DOHH2 (cell line): Measurements from ENCODE around the gene WBP1.

Experiments used
- H3F3A ChIP-seq: fragments of 200-600 bp; sonication (generic), shearing (Covaris generic); 2 replicates; pipeline ENCODE4 v1.6.0; 2016; ENCODE audit warnings: antibody characterized with exemption, mild to moderate bottlenecking; ENCODE audit not compliant: control insufficient read depth, insufficient read depth
- H3K27ac ChIP-seq: fragments of 200-600 bp; sonication (generic); 2 replicates; pipeline ENCODE4 v1.5.1; 2014; ENCODE audit warnings: low read depth, mild to moderate bottlenecking, low read length, moderate library complexity
- H3K27me3 ChIP-seq: fragments of 200-600 bp; sonication (generic); 2 replicates; pipeline ENCODE4 v1.6.1; 2014; ENCODE audit warnings: mild to moderate bottlenecking, low read length, mixed read lengths; ENCODE audit not compliant: control insufficient read depth
- H3K36me3 ChIP-seq: fragments of 200-600 bp; sonication (generic); 2 replicates; pipeline ENCODE4 v1.6.1; 2014; ENCODE audit warnings: mild to moderate bottlenecking, low read length, moderate library complexity, mixed read lengths; ENCODE audit not compliant: control insufficient read depth
- H3K4me1 ChIP-seq: fragments of 200-600 bp; sonication (generic); 2 replicates; pipeline ENCODE4 v1.6.1; 2014; ENCODE audit warnings: mild to moderate bottlenecking, low read length, mixed read lengths; ENCODE audit not compliant: control insufficient read depth
- H3K4me2 ChIP-seq: fragments of 200-600 bp; sonication (generic); 2 replicates; pipeline ENCODE4 v1.6.0; 2014; ENCODE audit warnings: mild to moderate bottlenecking, low read length, moderate library complexity
- H3K4me3 ChIP-seq: fragments of 200-600 bp; sonication (generic); 2 replicates; pipeline ENCODE4 v1.5.1; 2014; ENCODE audit warnings: mild to moderate bottlenecking, low read length, mixed read lengths
- H3K79me2 ChIP-seq: fragments of 200-600 bp; sonication (generic); 2 replicates; pipeline ENCODE4 v1.6.1; 2014; ENCODE audit warnings: mild to moderate bottlenecking, low read length, mixed read lengths; ENCODE audit not compliant: control insufficient read depth
- H3K9me2 ChIP-seq: fragments of 200-600 bp; sonication (generic); replicated peaks from 2 replicates; pipeline ENCODE4 v1.6.1; 2014; ENCODE audit warnings: mild to moderate bottlenecking, low read length, mixed read lengths; ENCODE audit not compliant: control insufficient read depth
- H3K9me3 ChIP-seq: fragments of 200-600 bp; sonication (generic); 2 replicates; pipeline ENCODE4 v1.6.1; 2014; ENCODE audit warnings: antibody characterized with exemption, low read length, mixed read lengths; ENCODE audit not compliant: control insufficient read depth, insufficient read depth
- H4K20me1 ChIP-seq: fragments of 200-600 bp; sonication (generic); 2 replicates; pipeline ENCODE4 v1.6.0; 2014; ENCODE audit warnings: low read depth, mild to moderate bottlenecking, antibody characterized with exemption, low read length, moderate library complexity; ENCODE audit not compliant: control insufficient read depth, insufficient read depth
- EZH2phosphoT487 ChIP-seq: fragments of 200-600 bp; sonication (generic); IDR thresholded peaks from 2 replicates; pipeline ENCODE4 v1.6.1; 2017; ENCODE audit warnings: borderline replicate concordance, mild to moderate bottlenecking, antibody characterized with exemption, low read length, moderate library complexity, mixed read lengths
- TF ChIP-seq, protein P1 (sequence below): fragments of 200-600 bp; sonication (generic); IDR thresholded peaks from one replicate; pipeline ENCODE4 v1.5.1; 2014; ENCODE audit warnings: antibody characterized with exemption, mild to moderate bottlenecking, low read depth, low read length; ENCODE audit not compliant: poor library complexity, severe bottlenecking

Gene WBP1

DNA sequence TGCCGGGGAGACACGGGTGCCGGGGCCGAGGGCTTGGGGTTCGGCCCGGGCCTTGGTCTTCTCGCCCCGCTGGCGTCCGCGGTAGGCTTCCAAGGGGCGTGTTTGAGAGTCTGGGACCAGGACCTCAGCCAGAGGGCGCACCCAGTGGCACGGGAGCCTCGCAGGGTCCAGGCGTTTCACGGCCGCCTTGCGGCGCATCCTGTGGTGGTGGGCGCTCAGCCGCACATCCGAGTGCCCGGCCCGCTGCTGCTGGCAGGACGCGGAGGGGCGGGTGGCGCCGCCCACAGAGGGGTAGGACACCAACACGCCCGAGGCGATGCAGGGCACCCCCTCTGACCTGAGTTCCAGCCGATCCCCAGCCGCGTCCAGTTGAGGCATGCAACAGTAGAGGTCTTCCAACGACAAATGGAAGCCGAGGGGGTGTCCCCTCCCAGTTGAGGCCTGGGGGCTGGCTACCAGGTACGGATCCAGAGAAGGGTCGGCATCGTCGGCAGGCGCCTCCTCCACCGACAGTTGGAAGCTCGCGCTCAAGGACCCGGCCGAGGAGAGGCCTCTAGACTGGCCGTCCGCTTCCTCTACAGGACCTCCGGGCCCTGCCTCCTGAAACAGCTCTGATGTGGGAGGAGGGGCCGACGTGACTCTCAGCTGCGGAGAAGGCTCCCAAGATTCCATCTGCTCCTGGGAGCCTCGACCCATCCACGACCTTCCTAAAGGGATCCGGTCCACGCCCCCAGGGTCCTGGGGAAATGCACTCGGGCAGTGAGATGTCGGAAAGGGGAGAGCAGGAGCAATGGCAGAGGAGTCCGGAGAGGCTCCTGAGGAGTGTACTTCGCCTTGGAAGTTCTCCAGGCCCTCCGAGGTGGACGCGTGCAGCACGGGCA, 43.1 kb upstream of the WBP1 start:
- Histone ChIP-seq H3K27ac (no peak overlapping the region), H3K79me2 (no peaks in the 10 kb centered on the region), H3K4me3 (peak overlapping the region; percentile 58), H3K36me3 (no peaks in the 10 kb centered on the region), H3K4me1 (peaks cover 48% of the 10 kb centered on the region), H3K27me3 (peaks cover 17% of the 10 kb centered on the region), H3F3A (0 out of 2 replicates have a peak, but pooled peaks cover 7% of the 10 kb centered on the region), H4K20me1 (no peaks in the 10 kb centered on the region), H3K4me2 (peak overlapping the region; percentile 78), H3K9me2 (no peaks in the 10 kb centered on the region), H3K9me3 (no peaks in the 10 kb centered on the region)
- TF ChIP-seq, protein P1, sequence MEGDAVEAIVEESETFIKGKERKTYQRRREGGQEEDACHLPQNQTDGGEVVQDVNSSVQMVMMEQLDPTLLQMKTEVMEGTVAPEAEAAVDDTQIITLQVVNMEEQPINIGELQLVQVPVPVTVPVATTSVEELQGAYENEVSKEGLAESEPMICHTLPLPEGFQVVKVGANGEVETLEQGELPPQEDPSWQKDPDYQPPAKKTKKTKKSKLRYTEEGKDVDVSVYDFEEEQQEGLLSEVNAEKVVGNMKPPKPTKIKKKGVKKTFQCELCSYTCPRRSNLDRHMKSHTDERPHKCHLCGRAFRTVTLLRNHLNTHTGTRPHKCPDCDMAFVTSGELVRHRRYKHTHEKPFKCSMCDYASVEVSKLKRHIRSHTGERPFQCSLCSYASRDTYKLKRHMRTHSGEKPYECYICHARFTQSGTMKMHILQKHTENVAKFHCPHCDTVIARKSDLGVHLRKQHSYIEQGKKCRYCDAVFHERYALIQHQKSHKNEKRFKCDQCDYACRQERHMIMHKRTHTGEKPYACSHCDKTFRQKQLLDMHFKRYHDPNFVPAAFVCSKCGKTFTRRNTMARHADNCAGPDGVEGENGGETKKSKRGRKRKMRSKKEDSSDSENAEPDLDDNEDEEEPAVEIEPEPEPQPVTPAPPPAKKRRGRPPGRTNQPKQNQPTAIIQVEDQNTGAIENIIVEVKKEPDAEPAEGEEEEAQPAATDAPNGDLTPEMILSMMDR, result peak; percentile 16
- TF ChIP-seq EZH2phosphoT487, result no peak

DNA sequence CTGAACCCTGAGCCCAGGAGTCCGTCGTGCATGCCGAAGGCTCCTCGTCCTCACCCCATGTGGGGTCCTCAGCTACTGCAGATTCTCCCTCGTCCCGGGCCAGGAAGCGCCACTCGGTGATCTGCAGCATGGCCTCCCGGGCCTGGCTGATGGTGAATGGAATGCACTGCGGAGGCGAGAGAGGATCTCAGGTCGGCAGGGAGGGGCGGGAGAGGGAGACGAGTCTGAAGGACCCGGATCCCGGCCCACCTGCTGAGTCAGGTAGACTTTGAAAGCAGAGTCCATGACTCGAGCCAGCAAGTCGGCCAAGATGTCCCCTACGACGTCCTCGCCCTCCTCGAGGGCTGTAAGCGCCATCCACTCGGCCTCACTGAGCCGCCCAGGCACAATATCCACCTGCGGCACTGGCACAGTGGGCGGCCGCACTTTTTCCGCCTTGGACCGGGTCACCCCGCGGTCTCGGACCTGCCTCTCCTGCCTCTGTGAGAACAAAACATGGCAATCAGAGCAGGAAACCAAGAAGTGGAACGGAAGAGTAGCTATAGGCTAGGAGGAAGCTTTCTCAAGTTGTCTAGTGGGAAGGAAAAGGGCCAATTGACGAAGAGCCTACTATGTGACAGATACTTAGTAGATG, 42.4 kb upstream of the WBP1 start:
- Histone ChIP-seq H3K36me3 (no peaks in the 10 kb centered on the region), H3K4me2 (peak overlapping the region; percentile 78), H3K79me2 (no peaks in the 10 kb centered on the region), H3K27me3 (peaks cover 17% of the 10 kb centered on the region), H3K4me1 (peaks cover 55% of the 10 kb centered on the region), H3F3A (0 out of 2 replicates have a peak, but pooled peaks cover 7% of the 10 kb centered on the region), H3K4me3 (peak overlapping the region; percentile 58; the same call in 1 of the 2 replicates), H3K9me3 (no peaks in the 10 kb centered on the region), H4K20me1 (no peaks in the 10 kb centered on the region), H3K9me2 (no peaks in the 10 kb centered on the region), H3K27ac (no peak overlapping the region)
- TF ChIP-seq EZH2phosphoT487, result no peak
- TF ChIP-seq, protein P1, result no peak

DNA sequence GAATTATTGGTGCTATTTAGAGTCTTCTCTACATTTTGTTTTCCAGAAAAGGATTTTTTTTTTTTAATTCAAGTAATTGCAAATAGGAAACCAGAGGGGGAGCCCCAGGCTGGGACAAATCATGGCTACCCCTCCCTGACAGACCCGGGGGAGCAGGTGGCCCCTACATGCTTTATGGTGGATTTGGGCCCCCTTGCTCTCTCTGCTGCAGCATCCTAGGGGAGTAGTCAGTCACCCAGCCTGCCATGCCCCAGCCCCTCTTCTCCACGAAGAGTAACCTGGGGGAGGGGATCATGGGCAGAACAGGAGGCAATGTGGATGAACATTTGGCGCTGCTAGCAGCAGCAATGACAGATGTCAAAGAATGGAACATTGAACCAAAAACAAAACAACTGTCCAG, 41.5 kb upstream of the WBP1 start:
- H3K79me2 ChIP-seq, result peaks cover 2% of the 10 kb centered on the region
- no peaks in the 10 kb centered on the region for H3K9me3 ChIP-seq
- H4K20me1 ChIP-seq, result no peaks in the 10 kb centered on the region
- H3K27ac ChIP-seq, result no peak overlapping the region
- H3K4me2 ChIP-seq, result no peak overlapping the region
- H3K27me3 ChIP-seq, result peaks cover 17% of the 10 kb centered on the region
- 0 out of 2 replicates have a peak, but pooled peaks cover 7% of the 10 kb centered on the region for H3F3A ChIP-seq
- no peaks in the 10 kb centered on the region for H3K9me2 ChIP-seq
- TF ChIP-seq, protein P1, result peak; percentile 22
- no peak for TF ChIP-seq EZH2phosphoT487
- peaks cover 60% of the 10 kb centered on the region for H3K4me1 ChIP-seq
- H3K36me3 ChIP-seq, result no peaks in the 10 kb centered on the region
- no peak overlapping the region for H3K4me3 ChIP-seq
